Naive B cell (primary cell): ENCODE measurements around the gene CACHD1. TPM values are rescaled to one million over a fixed set of nuclear protein-coding genes. Genes with fewer than 3 reads are reported as not detected.

ENCODE experiments used
- ATAC-seq, 2 donors: fragments of 150-1000 bp; cut with Tn5 transposase; 2 replicates each; pipeline ENCODE4 v1.10.0; 2021; ENCODE audit warnings: low read depth in 2 of 2, mild to moderate bottlenecking in 2 of 2, moderate library complexity in 2 of 2
- DNase-seq: peaks from one replicate; pipeline ENCODE4 v3.0.0; 2022
- H3K27ac Mint-ChIP-seq, 6 donors: one replicate each; pipeline ENCODE4 v1.8.0; 2020 to 2022; ENCODE audit warnings: mild to moderate bottlenecking in 6 of 6, mixed read lengths in 6 of 6, moderate library complexity in 5 of 6, inconsistent platforms in 2 of 6
- H3K27me3 Mint-ChIP-seq, 3 donors: one replicate each; pipeline ENCODE4 v1.8.0; 2021 to 2022; ENCODE audit warnings: mixed read lengths in 3 of 3, mild to moderate bottlenecking in 1 of 3
- H3K36me3 Mint-ChIP-seq, 2 donors: one replicate each; pipeline ENCODE4 v1.8.0; 2020 to 2022; ENCODE audit warnings: mixed read lengths in 2 of 2, inconsistent platforms in 1 of 2, mild to moderate bottlenecking in 1 of 2
- H3K4me1 Mint-ChIP-seq, 3 donors: one replicate each; pipeline ENCODE4 v1.8.0; 2020 to 2022; ENCODE audit warnings: mixed read lengths in 3 of 3, inconsistent platforms in 1 of 3, mild to moderate bottlenecking in 1 of 3, moderate library complexity in 1 of 3
- H3K4me3 Mint-ChIP-seq, 8 donors: one replicate each; pipeline ENCODE4 v1.8.0; 2020 to 2022; ENCODE audit warnings: mild to moderate bottlenecking in 8 of 8, mixed read lengths in 8 of 8, moderate library complexity in 8 of 8, inconsistent platforms in 2 of 8
- H3K9me3 Mint-ChIP-seq, 7 donors: one replicate each; pipeline ENCODE4 v1.8.0; 2020 to 2022; ENCODE audit warnings: mixed read lengths in 7 of 7, mild to moderate bottlenecking in 5 of 7, inconsistent platforms in 2 of 7, moderate library complexity in 1 of 7
- polyA plus RNA-seq, 6 donors: library from polyadenylated mRNA; unstranded; fragments of 300-500 nt; fragmentation: Illumina TruSeq; gene quantifications; one replicate each; pipeline ENCODE4 v1.2.3, GENCODE V29; 2021; ENCODE audit warnings: low read depth in 6 of 6

Gene CACHD1
- polyA plus RNA-seq, 6 donors from 2014 or later, result not detected

DNA sequence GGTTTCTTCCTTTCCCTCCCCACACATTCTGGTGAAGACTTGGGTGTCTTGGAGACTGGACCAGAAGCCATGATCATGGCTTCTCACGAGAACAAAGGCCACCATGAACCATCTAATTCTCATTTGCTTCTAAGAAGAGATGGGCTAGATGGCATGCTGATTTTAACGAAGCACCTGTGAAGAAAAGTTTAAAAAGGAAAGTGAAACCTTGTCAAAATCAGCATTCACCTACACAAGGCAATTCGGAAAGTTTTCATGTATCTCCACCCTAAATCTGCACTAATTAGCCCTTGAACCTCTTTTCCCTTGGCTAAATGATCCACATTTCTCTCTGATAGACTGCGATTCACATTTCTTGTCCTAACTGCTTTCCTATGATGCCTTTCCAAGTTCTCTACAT, 160.7 kb downstream of the CACHD1 start:
- Mint-ChIP-seq H3K9me3 (no peaks in the 10 kb centered on the region), H3K4me3 (peak overlapping the region in 3 of 8 donors; percentile 18 to 30 (median 26)), H3K27ac (peak overlapping the region in 2 of 6 donors; percentile 19 to 29), H3K36me3 (no peaks in the 10 kb centered on the region), H3K4me1 (peaks cover 5 to 17% (median 7%) of the 10 kb centered on the region in 3 donors), H3K27me3 (no peaks in the 10 kb centered on the region)
- no peak for DNase-seq
- ATAC-seq, result no peak

DNA sequence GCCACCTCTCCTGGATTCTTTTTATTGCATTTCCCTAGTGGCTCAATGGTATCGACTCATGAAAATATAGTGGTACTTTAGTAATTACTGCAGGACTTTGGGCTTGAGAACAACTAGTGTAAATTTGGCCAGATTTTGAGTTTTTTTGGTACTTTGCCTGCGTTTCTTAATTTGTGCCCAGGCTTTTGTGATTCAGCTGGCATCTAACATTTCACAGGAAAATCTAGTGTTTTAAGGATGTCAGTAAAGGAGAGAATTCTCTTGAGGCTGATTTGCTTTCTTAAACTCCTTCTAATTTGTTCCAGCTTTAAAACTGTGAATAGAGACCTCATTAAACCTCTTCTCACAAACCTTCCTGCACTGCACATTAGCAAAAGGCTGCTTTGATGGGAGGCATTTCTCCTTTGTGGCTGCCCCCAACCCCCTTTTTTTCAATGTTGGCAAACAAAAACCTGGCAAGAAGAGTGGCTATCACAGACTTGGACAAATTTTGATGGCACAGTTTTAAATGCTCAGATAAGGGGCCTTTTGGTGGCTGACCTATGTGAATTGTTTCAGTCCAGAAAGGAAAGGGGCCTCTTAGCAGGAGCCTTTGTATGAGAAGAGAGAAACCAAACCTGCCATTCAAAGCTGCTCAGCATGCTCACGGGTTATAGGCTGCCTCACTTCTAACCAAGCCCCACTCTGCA, 161.6 kb downstream of the CACHD1 start:
- H3K9me3 Mint-ChIP-seq, result no peaks in the 10 kb centered on the region
- peak overlapping the region in 1 of 6 donors; percentile 48 for H3K27ac Mint-ChIP-seq
- no peak for ATAC-seq
- H3K27me3 Mint-ChIP-seq, result no peaks in the 10 kb centered on the region
- H3K36me3 Mint-ChIP-seq, result no peaks in the 10 kb centered on the region
- H3K4me3 Mint-ChIP-seq, result no peak overlapping the region
- DNase-seq, result no peak
- H3K4me1 Mint-ChIP-seq, result peaks cover 5 to 17% (median 7%) of the 10 kb centered on the region in 3 donors

DNA sequence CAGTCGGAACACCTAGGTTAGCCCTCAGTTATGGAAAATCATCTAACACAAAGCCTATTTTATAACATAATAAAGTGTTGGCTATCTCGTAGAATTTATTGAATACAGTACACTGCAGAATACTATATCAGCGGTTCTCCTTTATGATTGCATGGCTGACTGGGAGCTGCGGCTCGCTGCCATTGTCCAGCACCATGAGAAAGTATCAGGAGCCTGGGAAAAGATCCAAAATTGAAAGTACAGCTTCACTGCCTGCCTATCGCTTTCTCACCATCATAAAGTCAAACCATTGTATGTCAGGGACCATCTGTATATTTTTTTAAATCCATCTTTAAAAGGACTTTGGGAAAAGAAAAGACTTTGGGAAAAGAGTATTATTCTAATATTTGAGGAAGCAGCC, 163.0 kb downstream of the CACHD1 start:
- peaks cover 5 to 17% (median 7%) of the 10 kb centered on the region in 3 donors for H3K4me1 Mint-ChIP-seq
- DNase-seq, result no peak
- no peak overlapping the region for H3K4me3 Mint-ChIP-seq
- no peaks in the 10 kb centered on the region for H3K9me3 Mint-ChIP-seq
- no peak for ATAC-seq
- no peaks in the 10 kb centered on the region for H3K27me3 Mint-ChIP-seq
- H3K36me3 Mint-ChIP-seq, result no peaks in the 10 kb centered on the region
- H3K27ac Mint-ChIP-seq, result no peak overlapping the region

DNA sequence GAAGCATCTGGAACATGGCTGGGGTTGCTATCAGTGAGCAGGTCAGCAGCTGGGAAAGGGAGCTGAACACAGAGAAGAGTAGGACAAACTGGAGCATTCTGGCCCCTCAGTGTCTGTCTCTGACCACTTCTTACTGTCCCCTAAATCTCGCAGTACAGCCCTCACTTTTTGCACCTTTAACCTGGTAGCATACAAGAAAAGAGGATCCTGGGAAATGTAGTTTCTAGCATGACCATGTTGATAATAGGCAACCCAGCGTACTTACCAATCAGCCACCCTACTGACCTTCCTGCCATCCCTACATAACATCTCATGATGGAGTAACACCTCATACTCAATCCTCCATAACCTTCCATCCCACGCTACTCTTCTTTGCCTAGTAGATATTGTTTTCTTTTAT, 175.8 kb downstream of the CACHD1 start:
- no peaks in the 10 kb centered on the region for H3K4me1 Mint-ChIP-seq
- peak overlapping the region in 1 of 6 donors; percentile 15 for H3K27ac Mint-ChIP-seq
- no peak overlapping the region for H3K4me3 Mint-ChIP-seq
- no peaks in the 10 kb centered on the region for H3K36me3 Mint-ChIP-seq
- H3K27me3 Mint-ChIP-seq, result no peaks in the 10 kb centered on the region
- no peak for ATAC-seq
- H3K9me3 Mint-ChIP-seq, result no peaks in the 10 kb centered on the region
- no peak for DNase-seq

DNA sequence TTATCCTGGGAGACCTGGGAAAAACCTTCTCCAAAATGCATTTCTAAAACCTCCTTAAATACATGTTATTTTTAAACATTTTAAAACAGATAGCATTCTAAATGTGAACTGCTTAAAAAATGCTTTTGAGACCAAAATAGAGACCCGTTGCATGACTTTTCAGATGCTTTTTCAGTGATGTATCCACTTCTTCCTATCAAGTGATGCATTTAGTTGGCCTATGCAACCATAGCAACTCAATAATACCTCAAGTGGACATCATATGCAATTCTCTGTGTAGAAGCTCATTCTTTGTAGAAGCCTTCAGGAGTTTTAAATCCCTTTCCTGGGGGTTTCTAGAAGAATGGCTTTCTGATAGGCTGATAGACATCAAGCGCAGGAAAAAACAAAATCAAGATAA, 180.5 kb downstream of the CACHD1 start:
- Mint-ChIP-seq H3K4me3 (no peak overlapping the region), H3K9me3 (peaks cover 0 to 3% (median 0%) of the 10 kb centered on the region in 7 donors), H3K4me1 (no peaks in the 10 kb centered on the region), H3K27ac (no peak overlapping the region), H3K36me3 (no peaks in the 10 kb centered on the region), H3K27me3 (peaks cover 0 to 8% (median 0%) of the 10 kb centered on the region in 3 donors)
- ATAC-seq (no peak), DNase-seq (no peak)

DNA sequence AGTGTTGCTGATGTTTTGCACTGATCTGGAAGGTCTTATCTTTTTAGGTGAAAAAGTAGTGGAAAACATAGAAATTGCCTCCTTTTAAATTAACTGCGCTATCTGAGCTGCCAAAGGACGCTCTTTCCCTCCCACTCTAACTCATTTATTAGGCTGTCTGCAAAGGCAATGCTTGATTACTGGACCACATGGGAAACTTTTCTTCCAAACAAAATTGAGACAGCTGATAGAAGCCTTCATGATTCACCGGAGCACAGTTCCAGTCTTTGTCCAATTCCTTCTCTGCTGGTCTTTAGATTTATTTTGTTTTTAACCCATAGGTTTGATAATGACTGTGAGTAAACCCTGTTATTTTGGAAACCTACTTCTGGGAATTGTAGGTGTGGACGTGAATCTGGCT, 181.9 kb downstream of the CACHD1 start:
- H3K9me3 Mint-ChIP-seq, result peaks cover 0 to 3% (median 0%) of the 10 kb centered on the region in 7 donors
- DNase-seq (no peak), ATAC-seq (no peak)
- peaks cover 0 to 8% (median 0%) of the 10 kb centered on the region in 3 donors for H3K27me3 Mint-ChIP-seq
- no peaks in the 10 kb centered on the region for H3K4me1 Mint-ChIP-seq
- no peak overlapping the region for H3K27ac Mint-ChIP-seq
- no peaks in the 10 kb centered on the region for H3K36me3 Mint-ChIP-seq
- H3K4me3 Mint-ChIP-seq, result no peak overlapping the region

DNA sequence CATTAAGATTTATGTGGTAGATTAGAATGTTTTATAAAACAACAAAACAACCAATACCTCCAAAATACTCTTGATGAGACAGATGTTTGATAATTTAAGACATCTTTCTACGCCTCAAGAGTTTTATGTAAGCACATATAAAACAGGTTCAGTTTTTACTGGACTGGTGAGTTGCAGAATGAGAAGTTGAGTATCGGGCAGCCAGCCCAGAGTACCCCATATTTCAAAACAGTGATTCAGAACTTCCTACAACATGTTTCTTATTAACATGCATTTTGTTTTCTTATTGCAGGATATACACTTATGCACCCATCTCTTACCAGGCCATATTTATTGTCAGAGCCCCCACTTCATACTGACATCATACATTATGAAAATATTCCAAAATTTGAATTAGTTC, 183.5 kb downstream of the CACHD1 start:
- Mint-ChIP-seq H3K36me3 (no peaks in the 10 kb centered on the region), H3K27me3 (peaks cover 0 to 8% (median 0%) of the 10 kb centered on the region in 3 donors), H3K27ac (no peak overlapping the region), H3K4me1 (no peaks in the 10 kb centered on the region), H3K4me3 (no peak overlapping the region), H3K9me3 (peaks cover 0 to 3% (median 0%) of the 10 kb centered on the region in 7 donors)
- ATAC-seq (no peak), DNase-seq (no peak)

DNA sequence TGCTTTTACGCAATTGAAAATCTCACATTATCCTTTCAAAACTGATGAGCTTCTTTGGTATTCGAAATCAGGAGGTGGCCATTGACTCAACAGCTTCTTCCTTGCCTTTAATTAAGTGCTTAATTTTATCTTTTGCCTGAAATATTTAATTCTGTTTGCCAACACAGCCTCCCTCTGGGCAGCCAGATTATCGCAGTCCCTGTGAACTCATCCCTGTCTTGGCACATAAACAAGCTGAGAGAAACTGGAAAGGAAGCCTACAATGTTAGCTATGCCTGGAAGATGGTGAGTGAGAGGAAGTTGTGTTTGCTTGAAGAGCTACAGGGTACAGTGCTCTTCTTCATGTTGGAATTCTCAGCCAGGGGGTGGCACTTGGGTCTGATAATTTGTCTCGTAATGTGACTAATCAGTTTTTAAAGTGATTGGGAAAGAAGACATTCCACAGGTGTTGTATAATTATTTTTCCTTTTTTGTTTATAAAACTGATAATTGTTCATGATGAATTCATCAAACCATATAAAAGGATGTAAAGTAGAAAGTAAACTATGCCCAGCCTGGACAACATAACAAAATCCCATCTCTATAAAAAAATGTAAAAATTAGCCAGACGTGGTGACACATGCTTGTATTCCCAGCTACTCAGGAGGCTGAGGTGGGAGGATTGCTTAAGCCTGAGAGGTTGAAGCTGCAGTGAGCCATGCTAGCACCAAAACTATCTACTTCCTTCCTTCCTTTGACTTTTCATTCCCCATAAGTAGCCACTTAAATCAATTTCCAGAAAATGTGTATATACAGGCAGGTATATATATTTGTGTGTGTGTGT, 184.8 kb downstream of the CACHD1 start:
- peaks cover 0 to 3% (median 0%) of the 10 kb centered on the region in 7 donors for H3K9me3 Mint-ChIP-seq
- no peak overlapping the region for H3K4me3 Mint-ChIP-seq
- H3K27ac Mint-ChIP-seq, result no peak overlapping the region
- peaks cover 0 to 8% (median 0%) of the 10 kb centered on the region in 3 donors for H3K27me3 Mint-ChIP-seq
- H3K4me1 Mint-ChIP-seq, result no peaks in the 10 kb centered on the region
- ATAC-seq, result no peak
- H3K36me3 Mint-ChIP-seq, result no peaks in the 10 kb centered on the region
- no peak for DNase-seq

DNA sequence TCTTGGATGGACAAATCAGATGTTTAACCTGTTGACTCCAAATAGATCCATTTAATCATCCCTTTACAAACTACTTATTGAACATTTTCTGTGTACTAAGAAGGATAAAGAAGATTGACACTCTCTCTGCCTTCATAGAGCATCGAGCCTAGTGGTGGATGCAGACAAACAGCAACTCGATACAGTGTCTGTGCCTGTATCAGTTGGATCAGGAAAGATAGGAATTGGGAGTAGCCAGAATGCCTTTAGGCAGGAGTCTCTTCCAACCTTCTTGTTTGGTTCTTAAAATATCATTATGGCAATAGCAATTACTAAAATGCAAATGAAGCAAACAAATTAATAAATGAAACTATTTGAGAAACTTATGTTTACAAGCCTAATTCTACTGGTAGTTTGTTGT, 185.9 kb downstream of the CACHD1 start:
- peaks cover 0 to 3% (median 0%) of the 10 kb centered on the region in 7 donors for H3K9me3 Mint-ChIP-seq
- no peak overlapping the region for H3K4me3 Mint-ChIP-seq
- peaks cover 0 to 7% (median 0%) of the 10 kb centered on the region in 3 donors for H3K27me3 Mint-ChIP-seq
- H3K4me1 Mint-ChIP-seq, result no peaks in the 10 kb centered on the region
- no peak for DNase-seq
- ATAC-seq, result no peak
- H3K27ac Mint-ChIP-seq, result no peak overlapping the region
- H3K36me3 Mint-ChIP-seq, result no peaks in the 10 kb centered on the region

DNA sequence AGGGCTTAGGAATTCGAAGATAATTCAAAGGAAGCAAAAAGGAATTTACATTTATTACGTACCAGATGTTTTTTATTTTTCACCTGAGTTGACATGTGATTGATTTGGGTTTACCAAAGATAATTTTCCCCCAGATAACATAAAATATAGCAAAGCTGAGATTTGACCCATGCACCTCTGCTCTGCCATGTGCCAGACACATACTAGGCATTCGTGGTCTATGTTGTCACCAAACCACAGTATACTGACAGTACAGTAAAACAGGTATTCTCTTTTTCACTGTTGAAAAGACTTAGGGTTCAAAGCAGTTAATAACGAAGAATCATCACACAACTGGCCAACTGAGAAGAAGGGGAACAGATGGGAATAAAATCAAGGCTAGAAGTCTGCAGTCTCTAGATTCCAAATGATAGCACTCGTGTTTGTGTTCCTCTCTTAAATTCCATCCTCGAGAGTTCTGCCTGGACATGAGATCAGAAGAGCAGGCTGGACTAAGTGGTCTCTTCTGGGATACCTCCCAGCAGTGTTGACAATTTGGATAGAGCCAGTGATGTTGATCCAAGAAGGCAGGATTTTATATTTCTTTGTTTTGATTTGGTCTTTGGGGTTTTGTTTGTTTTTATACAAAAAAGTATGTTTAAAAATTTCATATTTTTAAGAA, 189.7 kb downstream of the CACHD1 start:
- no peaks in the 10 kb centered on the region for H3K27me3 Mint-ChIP-seq
- H3K27ac Mint-ChIP-seq, result no peak overlapping the region
- H3K4me1 Mint-ChIP-seq, result no peaks in the 10 kb centered on the region
- ATAC-seq (no peak), DNase-seq (no peak)
- no peak overlapping the region for H3K4me3 Mint-ChIP-seq
- peaks cover 0 to 1% (median 0%) of the 10 kb centered on the region in 7 donors for H3K9me3 Mint-ChIP-seq
- H3K36me3 Mint-ChIP-seq, result no peaks in the 10 kb centered on the region

DNA sequence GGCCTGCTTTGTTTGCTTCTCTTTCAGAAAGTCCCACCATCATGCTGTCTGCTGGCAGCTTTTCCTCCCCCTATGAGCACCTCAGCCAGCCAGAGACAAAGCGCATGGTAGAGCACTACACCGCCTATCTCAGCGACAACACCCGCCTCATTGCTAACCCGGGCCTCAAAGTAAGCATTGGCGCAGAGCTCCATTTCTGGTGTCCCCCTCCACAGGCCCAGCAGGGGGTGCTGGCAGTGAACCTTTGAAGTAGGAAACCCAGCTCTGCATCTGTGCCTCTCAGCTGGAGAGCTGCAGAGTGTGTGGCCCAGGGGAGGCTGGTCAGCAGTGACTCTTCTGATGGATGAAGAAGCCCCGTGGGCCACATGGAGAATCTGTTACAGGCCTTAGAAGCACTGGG, 193.7 kb downstream of the CACHD1 start:
- no peak overlapping the region for H3K27ac Mint-ChIP-seq
- H3K36me3 Mint-ChIP-seq, result no peaks in the 10 kb centered on the region
- ATAC-seq (no peak), DNase-seq (no peak)
- H3K9me3 Mint-ChIP-seq, result peaks cover 0 to 1% (median 0%) of the 10 kb centered on the region in 7 donors
- peak overlapping the region in 1 of 8 donors; percentile 27 for H3K4me3 Mint-ChIP-seq
- H3K4me1 Mint-ChIP-seq, result no peaks in the 10 kb centered on the region
- no peaks in the 10 kb centered on the region for H3K27me3 Mint-ChIP-seq

DNA sequence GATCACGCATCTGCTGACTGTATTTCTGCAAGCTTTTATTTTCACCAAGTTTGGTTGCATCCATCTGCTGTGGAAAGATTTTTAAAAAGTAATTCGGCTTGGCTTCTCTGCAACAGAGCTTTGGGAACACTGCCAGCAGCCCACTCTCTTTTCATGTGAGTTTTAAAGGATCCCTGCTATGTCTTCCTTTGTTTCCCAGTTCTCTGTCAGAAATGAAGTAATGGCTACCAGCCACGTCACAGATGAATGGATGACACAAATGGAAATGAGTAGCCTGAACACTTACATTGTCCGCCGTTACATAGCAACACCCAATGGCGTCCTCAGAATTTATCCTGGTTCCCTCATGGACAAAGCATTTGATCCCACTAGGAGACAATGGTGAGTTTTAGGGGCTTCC, 194.4 kb downstream of the CACHD1 start:
- no peak overlapping the region for H3K27ac Mint-ChIP-seq

DNA sequence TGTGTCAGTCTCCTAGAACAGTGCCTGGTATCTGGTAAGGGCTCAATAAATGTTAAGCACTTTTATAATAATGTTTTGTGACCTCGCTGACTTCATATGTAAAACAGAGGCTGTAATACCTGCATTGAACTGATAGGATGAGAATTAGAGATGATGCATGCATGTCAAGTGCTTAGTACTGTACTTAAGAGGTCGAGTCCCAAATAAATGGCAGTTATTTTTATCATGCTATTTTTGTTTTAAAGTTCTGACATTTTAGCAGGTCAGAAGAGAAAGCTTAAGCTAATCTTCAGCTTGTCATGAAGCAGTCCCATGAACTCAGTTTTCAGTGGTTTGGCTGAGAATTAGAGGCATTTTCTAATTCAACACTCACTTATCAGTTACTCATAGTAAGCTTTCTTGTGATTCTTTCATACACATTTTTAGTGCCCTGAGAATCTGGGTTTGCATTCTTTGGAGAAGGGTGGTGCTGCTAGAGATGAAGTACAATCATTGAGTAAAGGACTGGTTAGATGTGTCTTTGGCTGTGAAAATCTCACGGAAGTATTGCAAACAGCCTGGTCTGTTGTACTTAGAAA, 199.3 kb downstream of the CACHD1 start:
- no peak for DNase-seq
- H3K36me3 Mint-ChIP-seq, result no peaks in the 10 kb centered on the region
- no peak for ATAC-seq
- no peak overlapping the region for H3K27ac Mint-ChIP-seq
- no peaks in the 10 kb centered on the region for H3K9me3 Mint-ChIP-seq
- no peaks in the 10 kb centered on the region for H3K4me1 Mint-ChIP-seq
- H3K27me3 Mint-ChIP-seq, result no peaks in the 10 kb centered on the region
- H3K4me3 Mint-ChIP-seq, result no peak overlapping the region

More for the DNA sequence above, 194.4 kb downstream of the CACHD1 start:
- DNase-seq (no peak), ATAC-seq (no peak)
- no peaks in the 10 kb centered on the region for H3K27me3 Mint-ChIP-seq
- peaks cover 0 to 1% (median 0%) of the 10 kb centered on the region in 7 donors for H3K9me3 Mint-ChIP-seq
- no peaks in the 10 kb centered on the region for H3K4me1 Mint-ChIP-seq
- H3K4me3 Mint-ChIP-seq, result no peak overlapping the region
- H3K36me3 Mint-ChIP-seq, result no peaks in the 10 kb centered on the region
